ENCODE results near the gene RGS8. TPM values are rescaled to one million over a fixed set of nuclear protein-coding genes. Genes with fewer than 3 reads are reported as not detected.

The RGS8 gene
- not detected in 2 replicates for polyA plus RNA-seq (2012; rRNA removed)
- under 0.01 and 0.05 TPM in 2 replicates for polyA plus RNA-seq (2012; cell fraction: cytosol; rRNA removed)
- 0.02 TPM in 2 replicates for polyA plus RNA-seq (2012; cell fraction: nucleus; rRNA removed)

GRCh38 chr1:182684116-182684828 is at the start of gene RGS8:
Gene RGS8 (minus strand): TSS chr1:182684587. CDS start chr1:182669649, 14,938 bp downstream.
- ChIA-PET CTCF (no interaction called here), POLR2A (interaction anchor here (1.3 kb wide), 1 partner anchor 80 kb away, joined by 3 read pairs; no protein-coding TSS in a partner anchor)
- H3F3A ChIP-seq (replicated peaks; ENCODE audit: insufficient read depth) = no peaks in the 10 kb centered on the region
- DNase-seq = peak; percentile 27
- H3K4me1 ChIP-seq (ENCODE audit: control insufficient read depth in 1 of 2, insufficient read depth in 2 of 2, low read depth in 1 of 2, low read length in 1 of 2) = 0 out of 4 replicates have a peak, but pooled peaks cover 0 to 6% of the 10 kb centered on the region in 2 experiments
- 66% methylated on average over 12 of the region's 19 CpGs for WGBS (ENCODE audit: low lambda C conversion rate)
- H3K27ac ChIP-seq (ENCODE audit: low read depth in 2 of 2, low read length in 1 of 2) = no peak within 1 kb of the TSS
- H3K36me3 ChIP-seq (replicated peaks in 1 of 2; ENCODE audit: control insufficient read depth in 1 of 2, insufficient read depth in 2 of 2, low read length in 1 of 2) = no peaks in the 10 kb centered on the region
- no peaks in the 10 kb centered on the region for H4K20me1 ChIP-seq (ENCODE audit: insufficient read depth)
- TF ChIP-seq FOXJ3 (CRISPR knock-in tag; IDR thresholded peaks at IDR 0.05) (no peak), JUND (IDR thresholded peaks at IDR 0.05) (no peak)
- no peaks in the 10 kb centered on the region for H3K9me2 ChIP-seq
- no peaks in the 10 kb centered on the region for H3K27me3 ChIP-seq (ENCODE audit: insufficient read depth)
- H3K4me3 ChIP-seq (ENCODE audit: low read depth in 2 of 2, low read length in 1 of 2) = no peak within 1 kb of the TSS
- H3K4me2 ChIP-seq = no peak within 1 kb of the TSS
- no peak within 1 kb of the TSS for H2AFZ ChIP-seq (ENCODE audit: low read depth)
- no peaks in the 10 kb centered on the region for H3K79me2 ChIP-seq (ENCODE audit: insufficient read depth)
- no peak within 1 kb of the TSS for H3K9ac ChIP-seq
- no peaks in the 10 kb centered on the region for H3K9me3 ChIP-seq

- H3K27ac ChIP-seq (ENCODE audit: low read depth in 2 of 2, low read length in 1 of 2) = no peak overlapping the region
- CTCF ChIA-PET = interaction anchor here (1.0 kb wide), 1 partner anchor 53 kb away, joined by 3 read pairs; no protein-coding TSS in a partner anchor
These were observed 47.6 kb upstream of the RGS8 start for GRCh38 chr1:182731852-182732575.

More at GRCh38 chr1:182731852-182732575, 47.6 kb upstream of the RGS8 start:
- H3K79me2 ChIP-seq (ENCODE audit: insufficient read depth) = no peaks in the 10 kb centered on the region
- H3K9me3 ChIP-seq = no peaks in the 10 kb centered on the region
- POLR2A ChIA-PET = no interaction called here
- no peak overlapping the region for H3K4me2 ChIP-seq
- H3K4me3 ChIP-seq (ENCODE audit: low read depth in 2 of 2, low read length in 1 of 2) = no peak overlapping the region
- 65% methylated on average over 4 of the region's 4 CpGs for WGBS (ENCODE audit: low lambda C conversion rate)
- no peaks in the 10 kb centered on the region for H3K9me2 ChIP-seq
- no peaks in the 10 kb centered on the region for H3F3A ChIP-seq (replicated peaks; ENCODE audit: insufficient read depth)
- no peak overlapping the region for H3K9ac ChIP-seq
- no peaks in the 10 kb centered on the region for H4K20me1 ChIP-seq (ENCODE audit: insufficient read depth)
- peaks cover 0 to 7% of the 10 kb centered on the region in 2 experiments; a peak in 2 of 4 replicates for H3K4me1 ChIP-seq (ENCODE audit: control insufficient read depth in 1 of 2, insufficient read depth in 2 of 2, low read depth in 1 of 2, low read length in 1 of 2)
- H3K36me3 ChIP-seq (replicated peaks in 1 of 2; ENCODE audit: control insufficient read depth in 1 of 2, insufficient read depth in 2 of 2, low read length in 1 of 2) = no peaks in the 10 kb centered on the region
- no peaks in the 10 kb centered on the region for H3K27me3 ChIP-seq (ENCODE audit: insufficient read depth)
- no peak for DNase-seq
- TF ChIP-seq RXRA (IDR thresholded peaks at IDR 0.05; ENCODE audit: borderline replicate concordance, low read depth) (no peak), RCOR1 (IDR thresholded peaks at IDR 0.05; ENCODE audit: low read length) (no peak), MAX (IDR thresholded peaks at IDR 0.05; ENCODE audit: low read depth) (no peak), TAF1 (IDR thresholded peaks at IDR 0.05; ENCODE audit: borderline replicate concordance, low read depth, low read length) (no peak), USF1 (IDR thresholded peaks at IDR 0.05; ENCODE audit: borderline replicate concordance, low read depth) (no peak), TCF12 (IDR thresholded peaks at IDR 0.05) (no peak), MEF2A (IDR thresholded peaks at IDR 0.05; ENCODE audit: borderline replicate concordance, low read depth) (no peak), TEAD4 (IDR thresholded peaks at IDR 0.05; ENCODE audit: borderline replicate concordance, insufficient read depth) (no peak), ELF1 (IDR thresholded peaks at IDR 0.05) (no peak), JUND (IDR thresholded peaks at IDR 0.05) (no peak)
- H2AFZ ChIP-seq (ENCODE audit: low read depth) = no peak overlapping the region

All from SK-N-SH (cell line).